Effector CD4-positive, alpha-beta T cell (primary cell): ENCODE data around the gene TSPAN7.

ENCODE experiments used
- DNase-seq: peaks from one replicate; pipeline ENCODE4 v3.0.0-alpha.2; 2020

Gene TSPAN7

DNA sequence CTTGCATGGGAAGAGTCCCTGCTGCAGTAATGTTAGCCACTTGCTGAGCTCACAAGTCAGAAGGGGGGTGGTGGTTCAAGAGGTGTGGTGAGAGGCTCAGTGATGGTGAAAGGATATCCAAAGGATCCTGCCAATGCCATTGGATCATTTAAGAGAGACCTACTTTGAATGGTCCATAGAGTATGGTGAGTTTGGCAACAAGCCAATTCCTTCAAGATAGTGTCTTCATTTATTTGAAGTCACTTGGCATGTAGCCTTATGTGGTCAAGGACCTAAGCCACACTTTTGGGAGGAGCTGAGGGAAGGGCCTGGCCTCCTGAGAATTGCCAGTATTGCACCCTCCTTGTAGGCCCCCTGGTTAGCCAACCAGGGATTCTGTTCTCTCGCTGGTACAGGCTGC is 87.9 kb downstream of the TSPAN7 start:
- no peak for DNase-seq

DNA sequence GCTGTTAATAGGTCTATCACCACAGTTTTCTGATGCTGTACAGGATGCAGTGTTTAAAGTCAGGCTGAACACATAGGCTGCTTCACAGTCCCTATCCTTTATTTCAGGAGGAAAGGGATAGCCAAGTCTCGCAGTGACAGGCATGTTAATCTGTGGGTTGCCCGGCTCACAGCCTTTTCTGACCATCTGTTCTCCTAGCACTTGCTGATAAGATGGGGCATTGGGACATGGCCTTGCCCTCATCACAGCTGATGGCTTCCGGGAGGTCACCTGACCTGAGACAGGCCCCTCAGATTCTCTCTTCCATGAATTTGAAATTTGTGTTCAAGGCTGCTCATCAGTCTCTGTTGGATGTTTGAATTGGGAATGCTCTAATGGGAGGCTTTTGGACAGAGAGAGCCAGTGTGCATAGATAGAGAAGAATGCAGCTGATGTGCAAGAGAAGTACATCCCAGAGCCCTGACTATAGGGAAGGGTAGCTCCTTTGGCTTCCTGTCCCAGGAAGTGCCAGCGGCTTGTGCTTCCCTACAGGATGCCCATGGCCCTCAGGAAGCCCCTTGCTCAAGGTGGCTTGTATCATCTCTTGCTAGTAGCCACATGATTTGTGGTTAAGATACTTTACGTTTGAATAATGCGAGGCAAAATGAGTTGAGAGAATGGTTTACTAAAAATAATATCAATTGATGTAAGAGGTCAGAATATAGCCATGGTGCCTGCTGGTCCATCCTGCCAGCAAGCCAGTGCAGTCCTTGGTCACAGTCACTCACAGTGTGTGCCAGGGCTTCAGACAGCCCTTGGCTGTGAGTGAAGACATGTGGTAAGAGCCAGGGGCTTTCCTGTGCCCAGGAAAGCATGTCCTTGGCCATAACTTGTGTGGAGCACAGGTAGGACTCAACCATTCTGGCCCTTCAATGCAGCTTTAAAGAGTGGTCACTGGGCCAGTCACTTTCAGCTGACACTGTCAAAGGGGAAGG is 88.6 kb downstream of the TSPAN7 start:
- no peak for DNase-seq

DNA sequence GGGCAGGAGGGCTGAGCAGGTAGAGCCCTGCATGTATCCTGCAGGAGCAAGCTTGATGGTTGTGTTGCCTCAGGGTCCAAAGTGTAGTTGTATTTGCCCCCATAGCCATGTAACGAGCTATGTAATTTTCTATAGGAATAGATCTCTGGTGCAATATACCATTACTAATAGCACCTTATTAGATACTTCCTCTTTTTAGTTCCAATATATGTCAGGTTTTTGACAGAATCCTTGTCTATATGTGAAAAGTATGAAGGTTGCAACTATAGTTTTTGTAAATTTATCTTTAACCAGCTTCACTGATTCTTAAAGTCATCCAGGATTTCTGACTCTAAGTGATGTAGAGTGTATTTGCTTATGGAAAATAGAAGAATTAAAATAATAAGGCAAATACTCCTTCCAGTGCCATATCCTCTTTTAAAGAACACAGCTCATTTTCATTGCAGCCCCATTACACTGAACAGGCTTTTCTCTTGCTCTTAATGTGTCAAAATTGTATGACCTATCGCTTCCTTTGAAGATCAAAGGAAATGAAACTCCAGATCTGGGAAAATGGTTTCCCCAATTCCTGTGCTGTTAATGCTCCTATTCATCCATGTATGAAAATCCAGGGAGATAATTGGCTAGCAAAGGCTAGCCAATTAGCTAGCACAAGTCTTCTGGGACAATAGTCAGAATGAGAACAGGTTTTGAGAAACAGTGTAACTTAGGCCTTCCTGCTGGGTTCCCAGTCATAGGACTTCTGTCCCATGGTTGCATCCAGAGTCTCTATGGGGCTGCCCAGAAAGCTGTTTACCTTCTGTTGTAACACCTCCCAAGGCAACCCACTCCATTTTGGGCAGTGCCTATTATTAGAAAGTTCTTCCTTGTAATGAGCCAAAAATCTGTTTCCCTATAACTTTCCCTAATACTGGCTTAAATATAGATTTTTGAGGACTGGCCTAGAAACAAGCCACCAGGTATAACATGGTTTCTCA is 90.6 kb downstream of the TSPAN7 start:
- no peak for DNase-seq

DNA sequence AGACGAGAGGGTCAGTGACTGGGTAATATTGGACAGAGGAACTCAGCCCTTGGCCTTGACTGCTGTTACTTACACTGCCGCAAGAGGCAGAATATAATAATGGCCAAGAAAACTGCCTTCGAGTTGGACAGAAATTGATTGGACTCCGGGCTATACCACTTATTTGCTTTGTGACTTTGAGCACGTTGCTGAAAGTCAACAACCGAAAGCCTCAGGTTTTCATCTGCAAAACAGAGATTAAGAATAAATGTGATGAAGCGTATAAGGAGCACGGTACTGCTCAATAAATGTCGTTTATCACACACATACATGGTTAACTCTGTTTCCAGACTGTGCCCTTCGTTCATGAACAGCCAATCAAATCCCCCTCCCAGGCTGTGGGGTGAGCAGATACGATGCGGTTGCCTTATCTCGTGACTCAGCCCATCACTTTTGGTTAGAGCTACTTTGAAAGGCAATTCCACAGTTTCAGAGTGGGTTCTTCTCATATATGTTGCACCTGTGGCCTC is 91.6 kb downstream of the TSPAN7 start:
- DNase-seq = no peak

DNA sequence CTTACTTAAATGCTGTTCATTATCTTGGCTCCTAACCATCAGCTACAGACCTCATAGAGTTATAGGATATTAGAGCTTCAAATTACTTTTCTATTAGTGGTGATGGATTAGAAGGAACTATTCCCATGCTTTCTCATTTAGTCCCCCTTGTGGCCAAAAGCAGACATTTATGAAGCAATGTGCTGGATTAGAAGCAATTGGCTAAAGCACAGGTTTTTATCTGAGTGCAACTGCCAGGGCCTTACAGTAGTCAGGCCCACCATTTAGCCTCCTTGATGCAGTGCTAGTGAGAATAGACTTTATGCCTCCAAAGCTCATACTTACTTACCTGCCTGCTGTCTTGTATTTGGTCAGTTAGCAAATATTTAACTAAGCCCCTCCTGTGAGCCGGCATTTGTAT is 93.0 kb downstream of the TSPAN7 start:
- DNase-seq = no peak

DNA sequence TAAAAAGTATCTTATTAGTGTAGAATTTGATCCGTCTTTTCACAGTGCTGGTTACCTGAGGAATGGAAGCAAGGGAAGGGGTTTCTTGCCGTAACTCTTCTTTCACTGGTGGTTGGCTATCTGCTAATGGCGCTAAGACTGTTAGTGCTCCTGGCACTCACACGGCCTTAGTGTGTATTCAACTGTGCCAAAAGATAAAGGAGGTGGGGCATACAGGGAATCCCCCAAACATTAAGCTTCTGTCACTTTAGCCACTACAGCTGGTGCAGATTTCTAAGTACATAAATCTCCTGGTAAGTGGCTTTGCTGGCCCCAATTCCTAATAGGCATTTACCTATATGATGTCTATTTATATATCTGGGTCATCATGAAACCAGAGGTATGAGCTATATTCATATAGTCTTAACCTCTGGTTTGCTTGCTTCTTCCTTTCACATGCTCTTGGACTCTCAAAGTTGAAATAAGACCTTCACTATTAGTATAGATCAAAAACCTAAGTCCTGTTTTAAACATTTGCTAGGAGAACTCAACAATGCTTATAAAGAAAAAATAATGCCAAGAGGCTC is 95.1 kb downstream of the TSPAN7 start:
- DNase-seq = no peak

DNA sequence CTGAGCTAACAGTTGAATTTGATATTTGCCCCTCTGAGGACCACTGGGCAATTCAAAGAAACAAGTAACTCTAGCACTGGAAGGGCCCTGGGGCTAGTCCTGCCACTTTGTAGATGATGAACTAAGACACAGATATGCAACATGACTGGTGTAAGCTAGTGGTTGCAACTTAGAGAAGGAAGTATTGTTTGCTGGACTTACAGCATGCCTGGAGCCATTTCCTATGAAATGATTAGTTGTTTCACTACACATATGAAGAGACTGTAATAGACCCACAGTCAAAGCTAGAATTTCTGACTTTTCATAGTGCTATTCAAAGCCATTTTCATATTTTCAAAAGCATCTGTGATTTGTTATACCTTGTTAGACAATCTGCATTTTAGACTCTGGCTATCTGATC is 96.2 kb downstream of the TSPAN7 start:
- DNase-seq = no peak

DNA sequence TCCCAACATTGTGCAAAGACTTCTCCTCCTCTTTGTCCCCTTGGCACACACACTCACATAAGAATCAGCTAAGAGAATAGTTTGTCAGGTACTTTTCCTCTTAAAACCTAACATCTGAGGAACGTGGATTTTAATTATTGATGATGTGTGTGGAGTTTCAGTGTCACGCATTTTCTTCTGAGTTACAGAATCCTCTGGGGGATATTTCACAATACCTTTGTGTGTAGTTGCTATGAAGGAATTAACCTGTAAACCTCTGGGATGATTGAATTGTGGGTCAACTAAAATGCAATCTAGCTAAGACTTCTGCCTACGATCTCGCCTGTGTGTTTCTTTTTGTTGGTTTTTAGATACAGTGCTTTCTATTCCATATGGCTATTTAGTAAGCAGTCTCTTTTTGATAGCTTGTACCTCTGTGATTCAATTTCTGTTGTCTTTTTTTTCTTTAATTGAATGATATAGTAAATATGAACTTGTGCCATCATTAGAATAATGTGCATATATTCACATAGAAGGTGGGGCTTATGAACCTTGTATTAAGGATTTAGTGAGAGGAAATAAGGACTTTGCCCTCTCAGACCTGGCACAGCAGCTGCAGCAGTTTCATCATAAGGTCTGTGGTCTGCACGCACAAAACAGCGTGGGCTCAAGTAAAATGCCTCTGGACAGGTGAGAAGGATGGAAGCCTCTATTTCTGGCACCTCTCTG is 99.2 kb downstream of the TSPAN7 start:
- no peak for DNase-seq

DNA sequence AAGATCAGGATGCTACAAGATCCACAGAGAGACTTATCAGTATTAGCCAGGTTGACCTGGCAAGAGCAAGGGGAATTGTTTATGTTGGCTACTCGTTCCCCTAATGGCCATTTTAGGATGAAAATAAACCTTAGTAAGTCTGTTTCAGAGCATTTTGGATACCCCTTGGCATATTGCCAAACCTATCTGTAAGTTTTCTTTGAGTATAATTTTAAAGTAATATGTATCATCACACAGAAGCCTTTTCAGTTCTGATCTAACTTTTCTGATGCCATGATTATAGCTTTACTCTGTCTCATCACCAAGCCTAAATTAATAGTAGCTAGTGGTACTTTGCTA is 99.7 kb downstream of the TSPAN7 start:
- DNase-seq = no peak

DNA sequence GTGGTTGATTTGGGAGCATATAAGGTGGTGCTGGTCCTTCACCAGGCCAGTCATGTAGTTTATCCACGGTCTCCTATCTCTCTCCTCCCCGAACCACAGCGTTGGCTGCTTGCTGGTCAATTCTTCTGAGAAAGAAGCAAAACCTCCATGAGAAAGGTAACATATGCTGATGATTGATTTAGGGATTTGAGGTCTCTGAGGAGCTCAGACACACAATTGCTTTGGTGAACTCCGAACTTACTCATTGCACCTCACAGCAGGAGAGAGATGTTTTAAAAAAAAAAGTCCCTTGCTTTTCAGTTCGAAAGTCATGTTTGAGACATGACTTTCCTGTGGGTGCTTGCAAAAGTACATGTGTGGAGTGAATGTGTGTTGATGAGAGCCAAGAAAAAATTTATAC is 100.2 kb downstream of the TSPAN7 start:
- no peak for DNase-seq

DNA sequence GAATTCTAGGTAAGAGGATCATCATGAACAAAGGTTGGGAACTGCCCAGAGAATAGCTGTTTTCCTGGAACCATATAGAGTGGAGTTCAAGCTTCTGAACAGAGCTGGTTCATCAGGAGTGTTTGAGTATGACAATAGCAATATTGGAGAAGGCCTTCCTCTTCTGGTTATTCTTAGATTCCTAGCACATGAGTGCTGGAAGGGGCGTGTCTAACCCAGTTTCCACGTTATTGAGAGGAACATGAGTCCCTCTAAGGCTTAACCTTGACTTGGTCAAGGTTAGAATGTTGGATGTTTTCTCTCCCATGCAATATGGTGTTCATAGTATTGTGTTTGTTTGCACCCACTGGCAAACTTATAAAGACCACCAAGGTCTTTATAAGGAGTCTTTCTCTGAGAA is 101.3 kb downstream of the TSPAN7 start:
- no peak for DNase-seq

DNA sequence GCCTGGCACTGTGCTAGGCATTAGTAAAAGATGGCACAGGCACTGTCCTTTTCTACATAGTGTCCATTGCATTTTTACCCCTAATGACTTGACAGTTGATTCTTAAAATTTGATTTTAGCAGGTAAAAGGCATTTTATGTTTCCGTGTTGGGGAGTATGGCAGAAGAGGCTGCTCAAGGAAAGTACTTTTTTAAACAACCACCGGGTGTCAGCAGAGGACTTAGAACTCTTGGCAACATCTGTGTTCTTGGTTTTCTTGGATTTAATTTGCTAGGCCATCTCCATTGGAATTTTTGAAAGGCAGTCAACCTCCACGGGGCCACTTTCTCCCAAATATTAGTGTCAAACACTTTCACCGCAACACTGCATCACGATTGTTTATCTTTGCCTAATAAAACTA is 102.9 kb downstream of the TSPAN7 start:
- no peak for DNase-seq

DNA sequence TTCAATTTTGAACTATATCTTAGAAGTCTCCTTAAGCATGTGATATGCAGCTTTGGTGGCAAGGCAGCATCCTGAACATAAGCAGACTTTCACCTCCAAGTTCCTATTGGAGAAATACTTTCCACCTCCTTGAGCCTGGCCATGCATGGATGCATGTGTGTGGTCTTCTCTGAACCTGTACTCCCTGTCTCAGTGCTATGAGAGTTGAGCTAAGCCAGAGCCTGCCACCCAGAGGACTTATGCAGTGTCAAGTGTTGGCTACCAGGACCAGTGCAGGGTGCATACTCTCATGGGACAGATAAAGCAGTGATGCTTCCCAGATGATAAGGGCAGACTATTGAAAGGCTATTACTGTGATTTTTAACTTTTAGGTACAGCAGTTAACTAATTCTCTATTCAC is 105.6 kb downstream of the TSPAN7 start:
- DNase-seq = no peak

DNA sequence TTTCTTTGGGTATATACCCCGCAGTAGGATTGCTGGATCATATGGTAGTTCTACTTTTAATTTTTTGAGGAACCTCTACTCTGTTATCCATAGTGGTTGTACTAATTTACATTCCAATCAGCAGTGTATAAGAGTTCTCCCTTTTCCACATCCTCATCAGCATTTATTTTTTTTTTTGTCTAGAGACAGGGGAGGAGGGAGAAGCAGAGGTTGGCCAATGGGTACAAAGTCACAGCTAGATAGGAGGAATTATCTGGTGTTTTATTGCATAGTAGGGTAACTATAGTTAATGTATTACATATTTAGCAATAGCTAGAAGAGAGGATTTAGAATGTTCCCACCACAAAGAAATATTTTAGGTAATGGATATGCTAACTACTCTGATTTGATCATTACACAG is 107.4 kb downstream of the TSPAN7 start:
- DNase-seq = no peak

DNA sequence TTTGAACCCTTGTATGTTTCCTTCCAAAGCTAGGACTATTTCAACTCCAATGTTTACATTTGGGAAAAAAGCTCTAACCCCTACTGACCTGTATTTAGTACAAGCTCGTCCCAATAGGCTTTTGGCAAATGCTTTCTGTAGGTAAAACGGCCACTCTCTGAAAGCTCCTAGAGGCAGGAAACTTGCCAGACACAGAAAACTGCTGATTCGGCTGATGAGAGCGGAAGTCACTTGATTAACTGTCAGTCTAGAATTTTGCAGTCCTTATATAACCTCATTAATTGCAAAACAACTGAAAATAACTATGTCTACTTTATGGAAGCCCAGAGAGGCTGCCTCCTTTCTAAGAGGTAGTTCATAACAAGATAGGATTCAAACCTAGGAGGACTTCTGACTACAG is 108.1 kb downstream of the TSPAN7 start:
- DNase-seq = no peak

DNA sequence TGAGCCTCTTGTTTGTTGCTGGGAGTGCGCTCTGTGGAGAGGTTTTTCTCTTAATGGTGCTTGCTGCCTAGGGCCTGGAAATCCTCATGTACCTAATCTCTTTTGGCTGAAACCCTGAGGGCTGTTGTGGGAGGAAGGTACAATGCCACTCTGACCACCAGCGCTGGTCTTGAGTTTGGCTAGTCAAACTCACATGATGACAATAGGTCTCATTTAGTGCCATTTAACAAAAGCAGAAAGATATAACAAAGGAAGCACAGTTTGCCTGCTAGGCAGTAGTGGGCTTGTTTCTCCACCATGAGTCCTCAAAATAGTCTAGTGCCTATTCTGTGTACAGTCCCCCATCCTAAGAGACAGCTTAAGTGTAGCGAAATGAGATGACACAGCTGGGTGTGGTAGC is 111.3 kb downstream of the TSPAN7 start:
- DNase-seq = no peak

DNA sequence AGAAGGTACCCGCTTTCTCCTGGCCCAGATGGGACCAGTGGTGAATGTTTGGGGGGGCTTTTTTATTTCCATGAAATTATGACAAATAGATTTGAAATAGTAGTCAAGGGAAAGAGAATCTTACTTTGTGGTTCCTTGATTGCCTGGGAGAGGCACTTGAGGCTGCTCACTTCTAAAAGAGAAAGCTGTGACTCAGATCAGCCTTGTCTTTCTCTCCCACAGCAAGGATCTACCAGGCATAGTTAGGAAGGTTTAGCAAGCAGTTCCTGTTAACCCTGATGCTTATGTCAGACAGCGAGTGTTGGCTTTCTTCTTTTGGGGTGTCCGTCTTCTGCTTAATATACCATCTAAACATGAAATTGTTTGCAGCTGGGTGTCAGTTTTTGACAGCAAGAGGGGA is 114.5 kb downstream of the TSPAN7 start:
- no peak for DNase-seq

DNA sequence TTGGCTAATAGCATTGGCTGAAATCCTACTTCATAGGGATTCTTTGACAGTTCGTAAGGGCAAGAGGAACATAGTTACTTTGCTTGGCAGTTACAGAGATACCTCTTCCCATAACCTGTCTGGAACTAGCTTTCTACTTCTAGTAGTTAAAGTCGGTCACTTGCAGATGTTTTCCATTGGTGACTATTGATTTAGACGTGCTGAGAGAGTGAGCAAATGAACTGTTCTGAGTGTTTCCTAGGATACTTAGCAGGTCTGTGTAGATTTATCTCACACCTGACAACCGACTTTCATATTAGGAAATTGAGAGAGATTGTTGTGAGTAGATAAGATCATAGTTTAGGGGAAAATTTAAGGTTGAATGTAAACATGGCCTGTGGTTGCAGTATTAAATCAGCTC is 116.8 kb downstream of the TSPAN7 start:
- no peak for DNase-seq

DNA sequence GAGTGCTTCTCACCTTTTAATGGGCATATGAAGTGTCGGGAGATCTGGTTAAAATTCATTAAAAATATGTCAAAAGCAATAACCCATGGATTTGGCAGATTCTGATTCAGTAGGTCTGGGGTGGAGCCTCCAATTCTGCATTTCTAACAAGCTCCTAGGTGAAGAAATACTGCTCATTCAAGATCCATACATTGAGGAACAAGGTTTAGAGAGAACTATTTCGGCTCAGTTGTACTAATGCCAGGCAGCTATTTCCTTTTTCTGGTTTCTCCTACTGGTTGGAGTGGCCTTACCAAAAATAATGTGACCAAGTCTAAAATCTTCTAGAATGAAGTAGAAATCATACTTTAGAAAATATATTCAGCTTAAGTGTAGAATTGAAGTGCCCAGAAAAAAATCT is 117.5 kb downstream of the TSPAN7 start:
- no peak for DNase-seq

DNA sequence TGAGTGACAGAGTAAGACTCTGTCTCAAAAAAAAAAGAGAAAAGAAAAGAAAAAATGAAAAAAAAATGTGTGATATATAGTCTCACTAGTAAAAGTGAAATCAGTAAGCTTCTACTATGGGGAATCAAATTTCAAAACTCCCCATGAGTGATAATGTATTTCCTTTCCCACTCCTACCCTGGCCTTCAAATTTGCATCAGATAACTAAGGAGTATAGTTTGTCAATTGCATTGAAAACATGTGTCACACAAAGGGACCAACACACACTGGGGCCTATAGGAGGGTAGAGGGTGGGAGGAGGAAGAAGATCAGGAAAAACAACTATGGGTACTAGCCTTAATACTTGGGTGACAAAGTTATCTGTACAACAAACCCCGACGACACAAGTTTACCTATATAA is 118.4 kb downstream of the TSPAN7 start:
- no peak for DNase-seq

DNA sequence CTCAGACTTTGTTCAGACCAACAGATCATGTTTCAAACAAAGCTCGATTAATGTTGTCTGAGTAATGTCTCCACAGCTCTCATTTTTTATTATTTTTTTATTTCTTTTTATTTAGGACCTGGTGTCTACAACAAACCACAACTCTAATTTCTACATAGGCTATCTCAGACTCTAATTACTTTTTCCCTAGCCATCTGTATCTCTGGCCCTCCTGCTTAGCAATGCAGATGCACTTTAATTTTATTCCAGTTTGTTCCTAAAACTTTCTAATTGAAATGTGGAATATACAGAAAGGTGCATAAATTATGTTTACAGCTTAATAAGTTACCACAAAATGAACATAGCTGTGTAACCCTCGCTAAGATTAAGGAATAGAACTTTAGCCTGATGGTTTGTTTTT is 120.8 kb downstream of the TSPAN7 start:
- DNase-seq = no peak

DNA sequence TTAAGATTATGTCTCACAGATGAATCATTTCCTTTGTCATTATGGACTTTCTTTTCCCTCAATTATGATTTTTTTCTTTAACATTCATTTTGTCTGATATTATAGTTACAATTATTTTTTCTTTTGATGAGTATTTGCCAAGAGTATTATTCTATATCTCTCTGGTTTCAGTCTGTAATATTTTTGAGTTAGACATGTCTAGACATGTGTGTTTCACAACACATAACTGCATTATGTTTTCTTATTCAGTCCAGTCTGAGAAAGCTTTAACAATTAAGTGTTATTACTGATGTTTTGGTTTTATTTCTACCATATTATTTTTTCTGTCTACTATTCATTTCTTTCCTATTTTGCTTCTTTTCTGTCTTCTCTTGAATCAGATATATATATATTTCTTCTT is 131.6 kb downstream of the TSPAN7 start:
- DNase-seq = no peak

DNA sequence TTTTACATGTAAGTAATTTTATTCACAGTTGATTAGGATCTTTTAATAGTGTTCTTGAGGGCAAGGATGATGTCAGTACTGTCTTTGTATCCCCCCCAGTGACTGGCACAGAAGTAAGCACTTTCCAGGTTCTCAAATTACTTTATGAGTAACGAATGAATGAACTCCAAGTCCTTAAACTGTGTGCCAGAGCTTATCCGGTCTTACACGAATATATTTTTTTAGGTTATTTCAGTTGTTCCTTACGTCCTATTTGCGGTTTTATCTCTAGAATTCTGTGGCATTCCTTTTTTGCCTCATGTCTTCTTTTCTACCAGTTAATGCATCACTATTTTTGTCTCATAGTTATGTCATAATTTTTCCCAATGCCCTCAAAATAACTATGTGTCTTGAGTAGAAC is 133.1 kb downstream of the TSPAN7 start:
- no peak for DNase-seq
